ENCODE results near the gene GRB10.
"Not testable (repeated sequence)": the region's sequence is repeated elsewhere in the genome, so short reads cannot be mapped to it uniquely, and the experiment has no call there.

The GRB10 gene

GRCh38 chr7:50778189-50778588 is 4.5 kb downstream of the GRB10 start:
- no peak for DNase-seq

- no peak for DNase-seq
Observed at GRCh38 chr7:50775836-50776235, 6.9 kb downstream of the GRB10 start.

- DNase-seq = no peak
Observed at GRCh38 chr7:50775231-50775630, 7.5 kb downstream of the GRB10 start.

GRCh38 chr7:50774319-50774718 is 8.4 kb downstream of the GRB10 start:
- no peak for DNase-seq

GRCh38 chr7:50773071-50773470 is 9.6 kb downstream of the GRB10 start:
- DNase-seq = not testable (repeated sequence)

- no peak for DNase-seq
Observed at GRCh38 chr7:50771120-50772002, 11.3 kb downstream of the GRB10 start.

GRCh38 chr7:50768485-50769474 is 13.9 kb downstream of the GRB10 start:
- DNase-seq = no peak

- DNase-seq = no peak
Observed at GRCh38 chr7:50766849-50767207, 15.9 kb downstream of the GRB10 start.

- no peak for DNase-seq
Observed at GRCh38 chr7:50766106-50766848, 16.4 kb downstream of the GRB10 start.

- no peak for DNase-seq
Observed at GRCh38 chr7:50762337-50762736, 20.4 kb downstream of the GRB10 start.

- DNase-seq = no peak
Observed at GRCh38 chr7:50761713-50762112, 21.0 kb downstream of the GRB10 start.

GRCh38 chr7:50757703-50758390 is 24.8 kb downstream of the GRB10 start:
- DNase-seq = no peak

GRCh38 chr7:50756180-50756579 is 26.5 kb downstream of the GRB10 start:
- DNase-seq = no peak

GRCh38 chr7:50754684-50755083 is 28.0 kb downstream of the GRB10 start:
- no peak for DNase-seq

- DNase-seq = no peak
Observed at GRCh38 chr7:50754241-50754640, 28.5 kb downstream of the GRB10 start.

GRCh38 chr7:50752422-50752821 is 30.3 kb downstream of the GRB10 start:
- DNase-seq = no peak

- no peak for DNase-seq
Observed at GRCh38 chr7:50751146-50751545, 31.6 kb downstream of the GRB10 start.

- no peak for DNase-seq
Observed at GRCh38 chr7:50749896-50750295, 32.8 kb downstream of the GRB10 start.

- no peak for DNase-seq
Observed at GRCh38 chr7:50748472-50748871, 34.2 kb downstream of the GRB10 start.

- DNase-seq = no peak
Observed at GRCh38 chr7:50745835-50746234, 36.9 kb downstream of the GRB10 start.

GRCh38 chr7:50745336-50745735 is 37.4 kb downstream of the GRB10 start:
- DNase-seq = no peak

GRCh38 chr7:50743893-50744292 is 38.8 kb downstream of the GRB10 start:
- DNase-seq = no peak
